IPS-18c (cell line): Measurements from ENCODE around the gene MTA3.
A peak's percentile ranks its signal among the peaks of the same experiment; 100 is the strongest.
"Not testable (repeated sequence)": the region's sequence is repeated elsewhere in the genome, so short reads cannot be mapped to it uniquely, and the experiment has no call there.

Experiments
- H3K4me3 ChIP-seq: 2 replicates; pipeline ENCODE4 v1.7.0; 2013; ENCODE audit warnings: low read depth, mild to moderate bottlenecking, low read length, moderate library complexity; ENCODE audit not compliant: insufficient read depth
- H3K9me3 ChIP-seq: one replicate; pipeline ENCODE4 v1.6.1; 2013; ENCODE audit warnings: mild to moderate bottlenecking, low read length, moderate library complexity; ENCODE audit not compliant: control insufficient read depth, insufficient read depth

MTA3 gene

GRCh38 chr2:42568401-42569115, at the start of gene MTA3:
MTA3 (plus strand) TSS chr2:42568632; CDS start chr2:42568746, 114 bp downstream.
- Histone ChIP-seq H3K9me3 (peaks cover 2% of the 10 kb centered on the region), H3K4me3 (peak within 1 kb of the TSS; percentile 71)

GRCh38 chr2:42519624-42520023, 48.8 kb upstream of the MTA3 start:
- H3K9me3 ChIP-seq: peaks cover 3% of the 10 kb centered on the region
- no peak overlapping the region for H3K4me3 ChIP-seq

- no peak overlapping the region for H3K4me3 ChIP-seq
- H3K9me3 ChIP-seq: peaks cover 3% of the 10 kb centered on the region
Observed at GRCh38 chr2:42522035-42522434, 46.4 kb upstream of the MTA3 start.

GRCh38 chr2:42523341-42523740, 45.1 kb upstream of the MTA3 start:
- Histone ChIP-seq H3K4me3 (no peak overlapping the region), H3K9me3 (peaks cover 3% of the 10 kb centered on the region)

GRCh38 chr2:42532397-42532796, 36.0 kb upstream of the MTA3 start:
- Histone ChIP-seq H3K9me3 (no peaks in the 10 kb centered on the region), H3K4me3 (no peak overlapping the region)

- no peak overlapping the region for H3K4me3 ChIP-seq
- H3K9me3 ChIP-seq: no peaks in the 10 kb centered on the region
Observed at GRCh38 chr2:42537493-42537892, 30.9 kb upstream of the MTA3 start.

GRCh38 chr2:42542871-42543270, 25.6 kb upstream of the MTA3 start:
- no peaks in the 10 kb centered on the region for H3K9me3 ChIP-seq
- no peak overlapping the region for H3K4me3 ChIP-seq

GRCh38 chr2:42545023-42545721, 23.3 kb upstream of the MTA3 start:
- Histone ChIP-seq H3K4me3 (no peak overlapping the region), H3K9me3 (no peaks in the 10 kb centered on the region)

- Histone ChIP-seq H3K4me3 (no peak overlapping the region), H3K9me3 (no peaks in the 10 kb centered on the region)
Observed at GRCh38 chr2:42545841-42546390, 22.5 kb upstream of the MTA3 start.

- Histone ChIP-seq H3K9me3 (no peaks in the 10 kb centered on the region), H3K4me3 (no peak overlapping the region)
Observed at GRCh38 chr2:42547014-42547413, 21.4 kb upstream of the MTA3 start.

- Histone ChIP-seq H3K9me3 (no peaks in the 10 kb centered on the region), H3K4me3 (no peak overlapping the region)
Observed at GRCh38 chr2:42547446-42548295, 20.8 kb upstream of the MTA3 start.

- H3K9me3 ChIP-seq: no peaks in the 10 kb centered on the region
- H3K4me3 ChIP-seq: no peak overlapping the region
Observed at GRCh38 chr2:42550870-42551269, 17.6 kb upstream of the MTA3 start.

- Histone ChIP-seq H3K9me3 (no peaks in the 10 kb centered on the region), H3K4me3 (no peak overlapping the region; the same call in 1 of the 2 replicates)
Observed at GRCh38 chr2:42554392-42554791, 14.0 kb upstream of the MTA3 start.

- Histone ChIP-seq H3K9me3 (no peaks in the 10 kb centered on the region), H3K4me3 (no peak overlapping the region)
Observed at GRCh38 chr2:42556315-42556890, 12.0 kb upstream of the MTA3 start.

- no peaks in the 10 kb centered on the region for H3K9me3 ChIP-seq
- H3K4me3 ChIP-seq: no peak overlapping the region
Observed at GRCh38 chr2:42557306-42557705, 11.1 kb upstream of the MTA3 start.

- H3K4me3 ChIP-seq: no peak overlapping the region
- H3K9me3 ChIP-seq: no peaks in the 10 kb centered on the region
Observed at GRCh38 chr2:42558827-42559226, 9.6 kb upstream of the MTA3 start.

- not testable (repeated sequence) for H3K9me3 ChIP-seq, H3K4me3 ChIP-seq
Observed at GRCh38 chr2:42560133-42560532, 8.3 kb upstream of the MTA3 start.
